ENCODE measurements around the gene DLG5.

DLG5 gene

DNA sequence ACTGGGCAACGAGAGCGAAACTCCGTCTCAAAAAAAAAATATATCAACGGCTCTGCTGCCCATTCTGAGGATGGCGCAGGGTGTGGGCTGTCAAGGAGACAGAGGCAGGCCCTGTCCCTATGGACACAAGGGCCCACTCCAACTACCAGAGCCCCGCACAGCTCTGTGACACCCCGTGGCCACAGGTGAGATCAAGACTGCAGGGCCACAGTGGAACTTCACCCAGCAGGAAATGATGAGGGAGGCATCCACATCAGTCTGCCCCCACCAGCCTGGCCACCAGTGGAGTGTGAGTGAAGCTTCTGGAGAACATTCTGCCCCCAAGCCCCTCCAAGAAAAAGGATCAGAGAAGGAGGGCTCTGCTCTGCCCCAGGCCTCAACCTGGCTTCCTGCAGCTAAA, 136.7 kb downstream of the DLG5 start:
- no peak for DNase-seq (ENCODE audit: low spot score)
- TF ChIP-seq, protein P1, sequence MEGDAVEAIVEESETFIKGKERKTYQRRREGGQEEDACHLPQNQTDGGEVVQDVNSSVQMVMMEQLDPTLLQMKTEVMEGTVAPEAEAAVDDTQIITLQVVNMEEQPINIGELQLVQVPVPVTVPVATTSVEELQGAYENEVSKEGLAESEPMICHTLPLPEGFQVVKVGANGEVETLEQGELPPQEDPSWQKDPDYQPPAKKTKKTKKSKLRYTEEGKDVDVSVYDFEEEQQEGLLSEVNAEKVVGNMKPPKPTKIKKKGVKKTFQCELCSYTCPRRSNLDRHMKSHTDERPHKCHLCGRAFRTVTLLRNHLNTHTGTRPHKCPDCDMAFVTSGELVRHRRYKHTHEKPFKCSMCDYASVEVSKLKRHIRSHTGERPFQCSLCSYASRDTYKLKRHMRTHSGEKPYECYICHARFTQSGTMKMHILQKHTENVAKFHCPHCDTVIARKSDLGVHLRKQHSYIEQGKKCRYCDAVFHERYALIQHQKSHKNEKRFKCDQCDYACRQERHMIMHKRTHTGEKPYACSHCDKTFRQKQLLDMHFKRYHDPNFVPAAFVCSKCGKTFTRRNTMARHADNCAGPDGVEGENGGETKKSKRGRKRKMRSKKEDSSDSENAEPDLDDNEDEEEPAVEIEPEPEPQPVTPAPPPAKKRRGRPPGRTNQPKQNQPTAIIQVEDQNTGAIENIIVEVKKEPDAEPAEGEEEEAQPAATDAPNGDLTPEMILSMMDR (IDR thresholded peaks at IDR 0.05; ENCODE audit: extremely low read depth, missing control alignments), result no peak

DNA sequence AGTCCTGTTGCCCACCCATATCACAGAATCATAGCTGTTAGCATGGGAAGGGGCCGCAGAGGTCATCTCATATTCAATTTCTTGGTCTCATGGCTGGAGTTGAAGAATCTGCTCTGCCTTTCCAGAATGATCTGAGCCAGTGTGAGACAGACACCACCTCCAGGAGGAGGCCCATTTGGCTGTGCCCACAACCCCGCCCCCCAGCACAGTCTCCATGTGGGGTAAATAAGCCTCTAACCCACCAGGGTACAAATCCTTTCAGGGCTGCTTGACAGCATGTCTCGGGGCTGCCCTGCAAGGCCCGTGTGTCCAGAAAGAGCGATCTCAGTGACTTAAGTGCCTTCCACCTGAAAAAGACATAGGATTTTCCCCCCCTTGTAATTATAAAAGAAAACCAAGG, 137.5 kb downstream of the DLG5 start:
- no peak for DNase-seq (ENCODE audit: low spot score)
- TF ChIP-seq, protein P1 (IDR thresholded peaks at IDR 0.05; ENCODE audit: extremely low read depth, missing control alignments), result no peak

DNA sequence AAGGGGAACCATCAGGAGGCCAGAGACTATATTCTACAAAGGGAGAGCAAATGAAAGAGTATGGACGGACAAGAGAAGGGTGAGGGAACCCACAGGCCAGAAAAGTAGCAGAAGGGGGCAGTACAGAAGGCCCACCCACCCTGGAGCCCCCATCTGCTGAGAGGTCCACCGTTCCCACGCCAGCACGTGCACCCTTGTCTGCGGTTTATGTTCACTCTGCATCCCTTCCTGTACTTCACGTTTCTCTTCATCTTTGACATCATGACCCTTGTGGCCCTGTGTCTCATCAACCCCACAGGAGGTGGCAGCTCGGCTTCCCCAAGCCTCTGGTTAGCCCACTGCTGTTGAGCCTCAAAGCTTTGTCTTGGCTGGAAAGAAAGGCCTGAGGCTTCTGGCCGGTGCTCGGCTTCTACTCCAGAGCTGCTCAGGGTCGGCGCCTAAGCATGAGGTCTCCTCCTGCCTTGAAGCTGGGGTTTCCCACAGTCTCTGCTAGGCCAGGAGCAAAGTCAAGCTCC, 138.0 kb downstream of the DLG5 start:
- DNase-seq (ENCODE audit: low spot score), result no peak
- TF ChIP-seq, protein P1 (IDR thresholded peaks at IDR 0.05; ENCODE audit: extremely low read depth, missing control alignments), result no peak

DNA sequence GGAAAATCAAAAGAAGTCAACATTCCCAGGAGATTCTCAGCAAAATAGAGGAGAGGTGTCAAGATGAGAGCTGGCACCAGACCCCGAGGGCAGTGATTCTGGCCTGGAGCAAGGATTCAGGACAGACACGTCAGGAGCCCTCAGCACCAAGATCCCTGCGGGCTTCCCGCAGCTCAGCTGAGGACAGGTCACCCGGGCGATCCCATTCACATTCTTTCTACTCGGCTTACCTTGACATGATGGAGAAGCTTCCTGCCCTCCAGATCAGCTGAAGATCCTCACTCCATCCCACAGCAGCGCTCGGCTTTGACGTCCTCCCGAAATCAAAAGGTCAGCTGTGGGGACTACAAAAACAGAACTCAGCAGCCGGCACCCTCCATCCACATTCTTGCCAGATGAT, 139.1 kb downstream of the DLG5 start:
- DNase-seq (ENCODE audit: low spot score), result no peak
- TF ChIP-seq, protein P1 (IDR thresholded peaks at IDR 0.05; ENCODE audit: extremely low read depth, missing control alignments), result no peak

DNA sequence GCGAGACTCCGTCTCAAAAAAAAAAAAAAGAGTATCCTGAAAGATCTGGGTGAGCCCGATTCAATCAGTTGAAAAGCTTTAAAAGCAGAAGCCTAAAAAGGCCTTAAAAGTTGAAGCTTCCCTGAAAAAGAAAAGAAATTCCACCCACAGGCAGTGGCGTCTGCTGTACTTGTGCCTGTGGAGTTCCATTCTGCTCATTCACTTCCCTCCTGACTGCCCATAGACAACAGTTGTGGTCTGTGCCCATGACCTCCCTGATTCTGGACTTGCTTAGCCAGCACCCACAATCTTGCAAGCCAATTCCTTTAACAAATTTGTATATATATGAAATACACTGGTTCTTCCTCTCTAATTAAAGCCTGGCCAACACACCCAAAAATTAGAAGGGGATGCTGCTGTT, 141.7 kb downstream of the DLG5 start:
- TF ChIP-seq, protein P1 (IDR thresholded peaks at IDR 0.05; ENCODE audit: extremely low read depth, missing control alignments), result no peak
- no peak for DNase-seq (ENCODE audit: low spot score)

DNA sequence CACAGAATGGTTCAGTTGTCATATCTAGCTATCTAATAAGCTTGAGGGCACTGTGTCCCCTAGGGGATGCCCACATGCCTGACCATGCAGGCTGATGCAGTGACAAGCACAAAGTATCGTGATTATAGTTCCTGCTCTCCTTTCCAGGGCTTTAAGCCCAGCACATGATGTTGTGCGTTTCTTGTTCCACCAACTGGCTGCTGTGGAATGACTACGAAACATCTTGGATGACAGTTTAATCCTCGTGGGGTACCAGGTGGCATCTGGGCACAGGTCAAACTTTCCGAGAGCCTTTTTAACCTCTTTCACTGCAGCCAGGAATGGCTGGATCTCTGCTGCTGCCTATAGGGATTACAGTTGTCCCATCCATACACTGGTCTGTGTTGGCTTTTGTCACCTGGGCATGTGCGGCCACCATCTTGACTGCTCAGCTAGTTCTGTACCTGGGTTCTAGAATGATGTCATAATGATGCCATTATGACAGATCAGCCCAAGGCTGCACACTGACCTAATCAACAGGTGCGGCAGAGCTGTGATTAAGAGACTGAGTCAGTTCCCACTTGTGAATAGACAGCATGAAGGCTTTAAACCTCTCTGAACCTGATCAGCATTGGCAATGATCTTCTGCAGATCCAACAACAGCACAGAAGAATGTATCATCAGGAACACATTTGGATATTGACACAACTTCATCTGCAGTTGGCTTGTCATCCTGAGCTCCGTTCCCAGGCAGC, 144.1 kb downstream of the DLG5 start:
- TF ChIP-seq, protein P1 (IDR thresholded peaks at IDR 0.05; ENCODE audit: extremely low read depth, missing control alignments), result no peak
- no peak for DNase-seq (ENCODE audit: low spot score)

DNA sequence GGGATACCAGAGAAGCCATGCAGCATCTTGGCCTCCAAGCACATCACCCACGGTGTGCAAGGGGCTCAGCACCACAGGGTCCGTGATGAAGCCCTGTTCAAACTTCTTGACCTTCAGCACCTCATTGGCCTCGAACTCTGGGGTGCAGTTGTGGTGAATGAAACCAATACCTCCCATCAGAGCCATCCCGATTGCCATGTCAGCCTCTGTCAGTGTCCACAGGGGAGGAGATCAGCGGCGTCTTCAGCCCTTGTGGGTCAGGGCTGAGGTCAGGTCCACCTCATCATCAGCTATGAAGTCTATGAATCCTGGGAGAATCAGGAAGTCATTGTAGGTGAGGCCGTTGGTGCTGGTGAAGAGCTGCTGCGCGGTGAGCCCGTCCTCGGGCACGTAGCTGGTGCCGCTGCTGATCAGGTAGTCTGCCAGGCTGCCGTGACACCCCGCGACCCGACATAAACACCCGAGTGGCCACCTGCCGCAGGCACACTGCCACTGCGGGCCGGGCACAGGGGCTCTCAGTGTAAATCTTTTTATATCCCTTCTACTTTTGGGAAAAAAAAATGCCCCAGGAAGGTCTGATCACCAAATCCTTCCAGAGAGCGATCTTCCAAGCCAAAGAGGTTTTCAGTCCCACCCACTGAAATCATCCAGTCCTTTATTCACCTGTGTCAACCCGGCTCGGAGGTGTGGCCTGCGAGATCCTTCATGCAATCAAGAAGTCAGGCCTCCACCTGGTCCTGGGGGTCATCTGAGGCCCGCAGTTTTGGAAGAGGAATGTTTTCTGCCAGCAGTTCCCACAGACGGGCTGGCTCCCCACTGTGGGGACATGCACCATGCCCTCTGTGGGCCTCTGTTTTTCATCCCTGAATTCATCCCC, 144.9 kb downstream of the DLG5 start:
- TF ChIP-seq, protein P1 (IDR thresholded peaks at IDR 0.05; ENCODE audit: extremely low read depth, missing control alignments), result no peak
- DNase-seq (ENCODE audit: low spot score), result no peak
